Stimulated activated naive B cell treated with anti-CD40 and anti-IgM and Interleukin-4, amounts not matched to agents 10 μg/mL and 1 μg/mL and 100 μg/mL, for 72 hours (primary cell): Measurements from ENCODE around the gene PRSS2.
A peak's percentile ranks its signal among the peaks of the same experiment; 100 is the strongest.
"Not testable (repeated sequence)": the region's sequence is repeated elsewhere in the genome, so short reads cannot be mapped to it uniquely, and the experiment has no call there.

Source experiments
- ATAC-seq, 2 donors: fragments of 150-1000 bp; cut with Tn5 transposase; replicated peaks; 2 replicates each; pipeline ENCODE4 v1.10.0; 2021; ENCODE audit warnings: moderate library complexity in 1 of 2
- DNase-seq: peaks from one replicate; pipeline ENCODE4 v3.0.0; 2021
- H3K27ac Mint-ChIP-seq: one replicate; pipeline ENCODE4 v1.8.0; 2022; ENCODE audit warnings: mild to moderate bottlenecking, mixed read lengths
- H3K27me3 Mint-ChIP-seq, 2 donors: one replicate each; pipeline ENCODE4 v1.8.0; 2022; ENCODE audit warnings: mixed read lengths in 2 of 2
- H3K36me3 Mint-ChIP-seq, 2 donors: one replicate each; pipeline ENCODE4 v1.8.0; 2022; ENCODE audit warnings: mixed read lengths in 2 of 2, mild to moderate bottlenecking in 1 of 2
- H3K4me1 Mint-ChIP-seq, 2 donors: one replicate each; pipeline ENCODE4 v1.8.0; 2022; ENCODE audit warnings: mixed read lengths in 2 of 2, mild to moderate bottlenecking in 1 of 2
- H3K4me3 Mint-ChIP-seq, 2 donors: one replicate each; pipeline ENCODE4 v1.8.0; 2022; ENCODE audit warnings: mild to moderate bottlenecking in 2 of 2, mixed read lengths in 2 of 2, moderate library complexity in 1 of 2
- H3K9me3 Mint-ChIP-seq, 2 donors: one replicate each; pipeline ENCODE4 v1.8.0; 2022; ENCODE audit warnings: mixed read lengths in 2 of 2, mild to moderate bottlenecking in 1 of 2

PRSS2 gene

GRCh38 chr7:142751526-142752175, 19.1 kb upstream of the PRSS2 start:
- not testable (repeated sequence) for ATAC-seq, H3K4me1 Mint-ChIP-seq, H3K9me3 Mint-ChIP-seq, DNase-seq, H3K4me3 Mint-ChIP-seq, H3K27me3 Mint-ChIP-seq, H3K36me3 Mint-ChIP-seq, H3K27ac Mint-ChIP-seq

DNA sequence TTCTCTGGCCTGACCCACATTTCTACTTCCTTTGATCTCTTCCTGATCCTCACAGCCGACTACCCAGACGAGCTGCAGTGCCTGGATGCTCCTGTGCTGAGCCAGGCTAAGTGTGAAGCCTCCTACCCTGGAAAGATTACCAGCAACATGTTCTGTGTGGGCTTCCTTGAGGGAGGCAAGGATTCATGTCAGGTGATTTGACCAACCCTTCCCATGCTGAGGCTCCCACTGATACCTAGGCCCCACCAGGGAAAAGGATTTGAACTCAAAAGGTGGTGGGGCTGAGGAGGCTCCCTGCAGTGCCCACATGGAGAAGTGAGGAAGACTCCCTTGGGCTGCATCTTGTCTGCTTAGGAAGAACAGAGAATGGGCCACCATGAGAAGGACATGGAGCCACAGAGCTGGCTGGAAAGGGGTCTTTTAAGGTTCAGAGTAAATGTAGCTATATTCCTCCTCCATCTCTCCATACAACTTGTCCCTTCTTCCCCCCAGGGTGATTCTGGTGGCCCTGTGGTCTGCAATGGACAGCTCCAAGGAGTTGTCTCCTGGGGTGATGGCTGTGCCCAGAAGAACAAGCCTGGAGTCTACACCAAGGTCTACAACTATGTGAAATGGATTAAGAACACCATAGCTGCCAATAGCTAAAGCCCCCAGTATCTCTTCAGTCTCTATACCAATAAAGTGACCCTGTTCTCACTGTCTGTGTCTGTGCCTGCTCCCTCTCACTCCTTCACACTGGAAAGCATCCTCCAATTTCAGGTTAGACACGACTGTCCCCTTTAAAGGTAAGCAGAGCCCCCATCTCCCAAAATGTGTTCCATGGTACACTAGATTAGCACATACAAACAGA, 18.2 kb upstream of the PRSS2 start:
- Mint-ChIP-seq H3K27ac (no peak overlapping the region), H3K4me3 (no peak overlapping the region), H3K4me1 (no peaks in the 10 kb centered on the region), H3K36me3 (no peaks in the 10 kb centered on the region), H3K9me3 (peaks cover 0 to 1% of the 10 kb centered on the region in 2 donors), H3K27me3 (peaks cover 7 to 8% of the 10 kb centered on the region in 2 donors)
- no peak for DNase-seq
- no peak for ATAC-seq

DNA sequence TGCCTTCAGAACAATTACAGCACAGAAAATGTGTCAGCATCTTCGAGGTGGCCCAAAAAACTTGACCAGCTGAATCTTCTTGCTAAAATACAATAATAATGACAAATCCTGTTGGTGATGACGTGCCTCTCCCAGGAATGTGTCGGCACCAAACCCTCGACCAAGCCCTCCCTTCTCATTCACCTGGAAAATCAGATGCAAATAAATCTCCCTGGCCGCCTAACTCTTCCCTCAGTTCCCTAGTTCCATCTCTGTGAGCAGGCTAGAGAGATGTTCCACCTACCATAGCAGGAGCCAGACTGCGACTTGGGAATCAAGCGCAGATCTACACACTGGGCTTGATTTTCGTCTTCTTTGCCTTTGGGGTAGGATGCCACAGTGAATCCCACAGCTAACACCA, 17.4 kb upstream of the PRSS2 start:
- H3K9me3 Mint-ChIP-seq, result peaks cover 0 to 1% of the 10 kb centered on the region in 2 donors
- ATAC-seq (no peak), DNase-seq (no peak)
- no peaks in the 10 kb centered on the region for H3K4me1 Mint-ChIP-seq
- no peak overlapping the region for H3K27ac Mint-ChIP-seq
- no peak overlapping the region for H3K4me3 Mint-ChIP-seq
- peaks cover 7 to 8% of the 10 kb centered on the region in 2 donors for H3K27me3 Mint-ChIP-seq
- no peaks in the 10 kb centered on the region for H3K36me3 Mint-ChIP-seq

GRCh38 chr7:142753925-142754491, 16.8 kb upstream of the PRSS2 start:
- not testable (repeated sequence) for H3K4me3 Mint-ChIP-seq, H3K27me3 Mint-ChIP-seq, H3K36me3 Mint-ChIP-seq, H3K27ac Mint-ChIP-seq, H3K9me3 Mint-ChIP-seq, ATAC-seq, H3K4me1 Mint-ChIP-seq, DNase-seq

GRCh38 chr7:142754681-142755575, 15.8 kb upstream of the PRSS2 start:
- Mint-ChIP-seq H3K4me3 (no peak overlapping the region), H3K27ac (no peak overlapping the region), H3K27me3 (peaks cover 0 to 1% of the 10 kb centered on the region in 2 donors), H3K9me3 (peaks cover 0 to 1% of the 10 kb centered on the region in 2 donors), H3K4me1 (peaks cover 0 to 3% of the 10 kb centered on the region in 2 donors), H3K36me3 (no peaks in the 10 kb centered on the region)
- no peak for DNase-seq
- ATAC-seq, result no peak

DNA sequence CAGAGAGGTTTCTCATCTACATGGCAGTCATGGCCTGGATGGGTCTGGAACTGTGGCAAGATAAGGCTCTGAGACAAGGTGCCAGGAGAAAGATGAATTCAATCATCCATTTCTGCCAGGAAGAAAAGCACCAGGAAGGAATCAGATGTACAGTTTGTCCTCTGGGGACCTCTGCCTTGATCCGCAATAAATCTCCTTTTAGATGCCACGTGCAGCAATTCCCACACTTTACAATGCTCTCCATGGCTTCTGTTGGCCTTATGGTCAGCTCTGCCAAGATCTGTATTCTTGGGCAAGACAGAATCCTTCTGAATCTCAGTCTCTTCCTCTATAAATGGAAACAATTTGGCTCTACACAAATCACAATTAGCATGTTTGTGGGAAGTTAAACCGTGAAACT, 12.5 kb upstream of the PRSS2 start:
- H3K36me3 Mint-ChIP-seq, H3K9me3 Mint-ChIP-seq, DNase-seq, H3K27ac Mint-ChIP-seq, ATAC-seq, H3K4me3 Mint-ChIP-seq, H3K4me1 Mint-ChIP-seq: not testable (repeated sequence)
- peaks cover 12 to 13% of the 10 kb centered on the region in 2 donors for H3K27me3 Mint-ChIP-seq

DNA sequence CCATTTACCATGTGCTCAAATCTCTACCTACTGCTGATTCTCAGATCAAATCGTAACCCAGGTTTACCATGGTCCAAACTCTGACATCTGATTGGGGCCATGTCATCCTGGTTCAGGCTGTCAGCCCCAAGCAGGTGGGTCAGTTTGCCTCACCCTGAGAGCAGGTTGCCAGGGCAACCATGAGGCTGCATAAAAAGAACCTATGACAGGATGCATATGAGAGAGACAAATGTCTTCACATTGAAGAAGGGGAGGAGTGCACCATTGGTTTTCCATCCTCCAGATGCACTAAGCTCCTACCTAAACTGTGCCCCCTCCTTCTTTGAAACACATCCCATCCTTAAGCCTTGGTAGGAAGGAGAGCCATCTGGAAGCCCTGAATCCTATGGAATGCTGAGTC, 11.3 kb upstream of the PRSS2 start:
- ATAC-seq, result no peak
- no peak overlapping the region for H3K4me3 Mint-ChIP-seq

DNA sequence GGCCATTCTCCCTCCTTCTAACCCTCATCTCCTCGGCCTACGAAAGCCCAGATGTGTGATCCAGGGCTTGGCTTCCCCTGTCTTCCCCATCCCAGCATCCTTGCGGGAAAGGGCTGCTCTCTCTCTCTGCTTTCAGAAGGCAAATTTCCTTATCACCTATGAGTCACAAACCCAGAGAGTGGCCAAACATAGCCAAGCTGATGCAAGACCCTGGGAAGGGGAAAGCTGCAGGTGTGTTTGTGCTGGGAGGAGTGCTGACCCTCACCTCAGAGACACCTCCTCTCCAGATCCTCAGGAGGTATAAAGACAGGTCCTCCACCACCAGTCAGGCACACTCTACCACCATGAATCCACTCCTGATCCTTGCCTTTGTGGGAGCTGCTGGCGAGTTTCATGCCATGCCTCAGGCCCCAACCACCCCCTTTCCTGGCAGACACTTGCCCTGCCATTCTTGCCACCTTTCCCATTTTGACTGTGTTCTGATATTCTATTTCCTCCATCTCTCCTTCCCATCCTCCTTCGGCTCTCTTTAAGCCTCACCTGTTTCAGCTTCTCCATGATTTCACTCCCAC, 10.6 kb upstream of the PRSS2 start:
- H3K36me3 Mint-ChIP-seq, result peaks cover 0 to 2% of the 10 kb centered on the region in 2 donors
- no peak overlapping the region for H3K27ac Mint-ChIP-seq

More for the DNA sequence above, 11.3 kb upstream of the PRSS2 start:
- Mint-ChIP-seq H3K9me3 (no peaks in the 10 kb centered on the region), H3K27me3 (peaks cover 12 to 13% of the 10 kb centered on the region in 2 donors), H3K27ac (no peak overlapping the region), H3K36me3 (peaks cover 0 to 2% of the 10 kb centered on the region in 2 donors), H3K4me1 (peaks cover 0 to 3% of the 10 kb centered on the region in 2 donors)
- DNase-seq, result no peak

GRCh38 chr7:142761606-142762005, 9.2 kb upstream of the PRSS2 start:
- Mint-ChIP-seq H3K27me3 (peaks cover 12 to 13% of the 10 kb centered on the region in 2 donors), H3K27ac (peak overlapping the region; percentile 56)
- not testable (repeated sequence) for DNase-seq, H3K4me1 Mint-ChIP-seq, H3K36me3 Mint-ChIP-seq, ATAC-seq, H3K4me3 Mint-ChIP-seq, H3K9me3 Mint-ChIP-seq

More for the DNA sequence above, 10.6 kb upstream of the PRSS2 start:
- H3K4me3 Mint-ChIP-seq, result no peak overlapping the region
- ATAC-seq, result no peak
- no peaks in the 10 kb centered on the region for H3K9me3 Mint-ChIP-seq
- H3K27me3 Mint-ChIP-seq, result peaks cover 12 to 13% of the 10 kb centered on the region in 2 donors
- peaks cover 0 to 3% of the 10 kb centered on the region in 2 donors for H3K4me1 Mint-ChIP-seq
- no peak for DNase-seq

DNA sequence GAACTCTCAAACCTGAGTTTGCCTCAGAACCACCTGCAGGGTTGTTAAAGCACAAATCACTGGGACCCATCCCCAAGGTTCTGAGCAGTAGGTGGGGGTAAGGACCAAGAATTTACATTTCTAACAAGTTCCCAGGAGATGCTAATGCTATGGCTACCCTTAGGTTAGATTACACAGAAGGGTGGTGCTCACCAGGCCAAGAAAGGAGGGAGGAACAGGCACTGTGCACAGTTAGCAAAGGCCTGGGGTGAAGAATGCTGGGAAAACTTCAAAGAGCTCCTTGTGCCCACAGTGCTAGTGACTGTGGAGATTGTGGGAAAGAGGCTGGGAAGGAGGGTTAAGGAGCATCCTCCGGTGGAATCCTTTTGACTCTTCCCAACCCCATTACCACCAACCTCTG, 8.7 kb upstream of the PRSS2 start:
- Mint-ChIP-seq H3K9me3 (no peaks in the 10 kb centered on the region), H3K36me3 (peaks cover 0 to 2% of the 10 kb centered on the region in 2 donors), H3K27me3 (peaks cover 12 to 13% of the 10 kb centered on the region in 2 donors), H3K4me1 (peaks cover 0 to 3% of the 10 kb centered on the region in 2 donors), H3K4me3 (no peak overlapping the region), H3K27ac (no peak overlapping the region)
- no peak for DNase-seq
- no peak for ATAC-seq

DNA sequence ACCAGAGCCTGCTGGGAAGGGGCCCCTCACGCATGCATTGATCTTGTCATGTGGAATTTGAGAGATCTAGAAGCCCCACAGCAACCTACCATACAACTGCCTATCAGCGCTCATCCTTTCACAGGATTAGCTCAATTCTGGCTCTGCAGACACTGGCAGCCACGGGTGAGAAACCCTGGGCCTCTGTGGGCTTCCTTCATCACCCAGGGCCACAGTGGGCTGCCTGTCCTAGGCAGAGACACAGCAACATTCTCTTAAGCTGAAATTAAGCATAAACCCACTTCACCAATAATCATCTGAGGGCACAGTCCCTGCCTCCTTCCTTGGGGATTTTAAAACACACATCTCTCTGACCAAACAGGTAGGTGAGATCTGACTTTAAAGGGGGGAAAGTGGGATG, 3.3 kb upstream of the PRSS2 start:
- Mint-ChIP-seq H3K27me3 (peaks cover 4 to 5% of the 10 kb centered on the region in 2 donors), H3K4me3 (no peak overlapping the region), H3K9me3 (no peaks in the 10 kb centered on the region), H3K36me3 (no peaks in the 10 kb centered on the region), H3K27ac (no peak overlapping the region), H3K4me1 (peaks cover 22% of the 10 kb centered on the region in 2 donors)
- DNase-seq, result no peak
- no peak for ATAC-seq

DNA sequence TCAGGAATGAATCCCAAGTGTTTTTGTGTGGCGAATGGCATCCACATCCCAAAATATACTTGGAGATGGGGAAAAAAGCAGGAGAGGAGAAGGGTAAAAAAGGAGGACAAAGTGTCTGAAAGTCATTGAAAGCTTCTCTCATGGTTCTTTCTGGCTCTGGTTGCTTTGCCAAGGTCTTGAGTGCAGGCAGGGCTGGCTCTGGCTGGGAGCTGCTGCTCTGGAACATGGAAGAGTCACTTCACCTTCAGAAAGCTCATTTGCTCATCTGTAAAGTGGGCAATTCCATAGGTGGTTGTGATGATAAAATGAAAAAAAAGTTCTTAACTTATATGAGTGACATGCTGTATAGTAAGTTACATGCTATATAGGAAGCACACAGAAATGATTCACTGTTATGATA, 2.9 kb upstream of the PRSS2 start:
- no peak for ATAC-seq
- no peaks in the 10 kb centered on the region for H3K36me3 Mint-ChIP-seq
- no peak overlapping the region for H3K4me3 Mint-ChIP-seq
- DNase-seq, result no peak
- peaks cover 22% of the 10 kb centered on the region in 2 donors for H3K4me1 Mint-ChIP-seq
- H3K9me3 Mint-ChIP-seq, result no peaks in the 10 kb centered on the region
- no peak overlapping the region for H3K27ac Mint-ChIP-seq
- H3K27me3 Mint-ChIP-seq, result peaks cover 1 to 2% of the 10 kb centered on the region in 2 donors

DNA sequence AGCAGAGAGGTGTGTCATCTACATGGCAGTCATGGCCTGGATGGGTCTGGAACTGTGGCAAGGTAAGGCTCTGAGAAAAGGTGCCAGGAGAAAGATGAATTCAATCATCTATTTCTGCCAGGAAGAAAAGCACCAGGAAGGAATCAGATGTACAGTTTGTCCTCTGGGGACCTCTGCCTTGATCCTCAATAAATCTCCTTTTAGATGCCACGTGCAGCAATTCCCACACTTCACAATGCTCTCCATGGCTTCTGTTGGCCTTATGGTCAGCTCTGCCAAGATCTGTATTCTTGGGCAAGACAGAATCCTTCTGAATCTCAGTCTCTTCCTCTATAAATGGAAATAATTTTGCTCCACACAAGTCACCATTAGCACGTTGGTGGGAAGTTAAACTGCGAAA, 1.9 kb upstream of the PRSS2 start:
- not testable (repeated sequence) for H3K4me3 Mint-ChIP-seq, H3K9me3 Mint-ChIP-seq, DNase-seq, H3K27me3 Mint-ChIP-seq, H3K36me3 Mint-ChIP-seq, H3K27ac Mint-ChIP-seq, ATAC-seq
- H3K4me1 Mint-ChIP-seq, result peaks cover 22 to 26% of the 10 kb centered on the region in 2 donors

- Mint-ChIP-seq H3K27ac (peak overlapping the region; percentile 6), H3K4me3 (no peak overlapping the region), H3K27me3 (no peaks in the 10 kb centered on the region), H3K4me1 (peaks cover 22 to 26% of the 10 kb centered on the region in 2 donors), H3K9me3 (no peaks in the 10 kb centered on the region), H3K36me3 (no peaks in the 10 kb centered on the region)
- DNase-seq (peak; percentile 35), ATAC-seq (peak; percentile 90 to 94)
These were observed 568 bp downstream of the PRSS2 start for GRCh38 chr7:142771353-142771723.
